Esophagus muscularis mucosa (tissue), 4 donors: Measurements from ENCODE around the gene CHST9. TPM values are rescaled to one million over a fixed set of nuclear protein-coding genes. Genes with fewer than 3 reads are reported as not detected.

Experiments
- DNase-seq: peaks from one replicate; pipeline ENCODE4 v3.0.0-alpha.2; 2017; ENCODE audit errors: extremely low spot score
- H3K27ac ChIP-seq, 4 donors: fragments of 200-600 bp; sonication (generic); replicated peaks in 1 of 4; 1 replicate in 3 of 4; 2 replicates in 1 of 4; pipeline ENCODE4 v1.5.1; 2016 to 2019; ENCODE audit warnings: mild to moderate bottlenecking in 1 of 4
- H3K27me3 ChIP-seq, 4 donors: fragments of 200-600 bp; sonication (generic); one replicate each; pipeline versions ENCODE4 v1.5.1 to v1.6.0; 2016 to 2019
- H3K36me3 ChIP-seq, 4 donors: fragments of 200-600 bp; sonication (generic); one replicate each; pipeline ENCODE4 v1.5.1; 2016 to 2019
- H3K4me1 ChIP-seq, 4 donors: fragments of 200-600 bp; sonication (generic); one replicate each; pipeline ENCODE4 v1.5.1; 2016 to 2019
- H3K4me3 ChIP-seq, 4 donors: fragments of 200-600 bp; sonication (generic); 1 replicate in 2 of 4; 2 replicates in 2 of 4; pipeline ENCODE4 v1.5.1; 2016 to 2019; ENCODE audit warnings: mild to moderate bottlenecking in 4 of 4, moderate library complexity in 1 of 4
- H3K9me3 ChIP-seq, 4 donors: fragments of 200-600 bp; sonication (generic); 1 replicate in 3 of 4; 2 replicates in 1 of 4; pipeline ENCODE4 v1.5.1; 2016 to 2019
- CTCF ChIP-seq, 3 experiments: fragments of 200-600 bp in 2 of 3; fragments of 450-650 bp in 1 of 3; sonication (generic) in 2 of 3; IDR thresholded peaks; one replicate each; pipeline ENCODE4 v1.5.1; 2017 to 2019; ENCODE audit warnings: antibody characterized with exemption in 3 of 3, mild to moderate bottlenecking in 2 of 3, moderate library complexity in 1 of 3
- EP300 ChIP-seq: sonication (generic); formaldehyde crosslinking; IDR thresholded peaks from one replicate; pipeline ENCODE4 v1.6.1; 2017; ENCODE audit warnings: antibody characterized with exemption
- POLR2A ChIP-seq: fragments of 450-650 bp; IDR thresholded peaks from one replicate; pipeline ENCODE4 v1.6.1; 2017; ENCODE audit warnings: antibody characterized with exemption, moderate library complexity, mild to moderate bottlenecking, low read depth
- POLR2AphosphoS5 ChIP-seq, 2 donors: sonication (generic); formaldehyde crosslinking; IDR thresholded peaks; one replicate each; pipeline ENCODE4 v1.6.1; 2017; ENCODE audit warnings: antibody characterized with exemption in 2 of 2
- WGBS: methylation state at CpG from one replicate; pipeline ENCODE4 v1.1.5; 2018; 5-methylcytosine and 5-hydroxymethylcytosine counted together
- intact Hi-C: fragments of 100-400 bp; cut with DNase I; formaldehyde crosslinking; loops from one replicate; pipeline ENCODE4 v1.15.1; 2023
- total RNA-seq, 4 donors: library from RNA; depleted of rRNA; stranded (reverse); fragments of >200 nt; gene quantifications; one replicate each; pipeline versions ENCODE4 v1.1.0 to v1.2.1, GENCODE V29; 2016

CHST9 gene
- total RNA-seq, 4 donors from 2014 or later: 0.42 to 2.4 (median 1.4) TPM

- Histone ChIP-seq H3K4me3 (no peak overlapping the region), H3K36me3 (no peaks in the 10 kb centered on the region), H3K9me3 (peaks cover 0 to 5% (median 0%) of the 10 kb centered on the region in 4 donors), H3K27ac (no peak overlapping the region), H3K27me3 (no peaks in the 10 kb centered on the region), H3K4me1 (peaks cover 0 to 8% (median 7%) of the 10 kb centered on the region in 4 donors)
- TF ChIP-seq POLR2AphosphoS5 (IDR thresholded peaks at IDR 0.05): no peak
- TF ChIP-seq EP300: no peak
- TF ChIP-seq CTCF (IDR thresholded peaks at IDR 0.05): no peak
- no peak for TF ChIP-seq POLR2A
- 45% methylated on average over 2 of the region's 2 CpGs for WGBS
- intact Hi-C loops: no loop called here
- no peak for DNase-seq
These were observed 265.9 kb downstream of the CHST9 start for GRCh38 chr18:26919201-26919600.

GRCh38 chr18:26911840-26912239 lies 273.3 kb downstream of the CHST9 start:
- WGBS: 64% methylated on average over 4 of the region's 4 CpGs
- TF ChIP-seq CTCF (IDR thresholded peaks at IDR 0.05) (no peak), POLR2A (no peak), POLR2AphosphoS5 (IDR thresholded peaks at IDR 0.05) (no peak), EP300 (no peak)
- Histone ChIP-seq H3K36me3 (no peaks in the 10 kb centered on the region), H3K4me1 (peaks cover 4 to 11% (median 9%) of the 10 kb centered on the region in 4 donors), H3K27me3 (no peaks in the 10 kb centered on the region), H3K27ac (no peak overlapping the region), H3K9me3 (no peaks in the 10 kb centered on the region), H3K4me3 (no peak overlapping the region)
- intact Hi-C loops: no loop called here
- no peak for DNase-seq

DNA sequence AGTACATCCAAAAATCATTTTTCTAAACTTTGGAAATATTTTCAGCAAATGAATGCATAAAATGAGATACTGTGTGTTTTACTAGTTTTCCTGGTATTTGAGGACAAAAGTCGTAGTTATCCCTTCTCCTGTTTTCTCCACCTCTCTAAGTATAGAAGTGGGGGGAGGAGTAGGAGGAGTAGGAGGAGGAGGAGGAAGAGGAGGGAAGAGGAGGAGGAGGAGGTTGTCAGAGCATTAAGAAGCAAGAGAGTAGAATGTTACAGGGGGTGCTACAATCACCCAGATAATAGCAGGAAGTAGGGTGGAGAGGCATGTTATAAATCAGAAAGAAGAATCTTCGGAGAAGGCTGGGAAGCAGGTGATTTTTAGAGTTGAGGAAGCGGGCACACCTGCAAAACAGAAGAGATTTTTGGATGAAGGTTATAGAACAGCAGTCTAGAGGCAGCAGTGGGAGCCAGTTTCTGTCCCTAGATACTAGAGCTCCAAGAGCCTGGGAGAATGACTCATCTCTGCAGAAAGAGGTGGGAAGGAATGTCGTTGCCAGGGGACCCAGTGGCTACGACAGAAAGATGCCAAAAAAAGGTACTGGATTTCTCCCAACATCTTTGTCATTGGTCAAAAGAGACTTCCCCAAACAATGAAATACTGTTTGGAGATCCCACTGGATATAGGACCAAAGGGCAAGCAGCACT lies 275.4 kb downstream of the CHST9 start:
- Histone ChIP-seq H3K27me3 (no peaks in the 10 kb centered on the region), H3K27ac (no peak overlapping the region), H3K4me3 (no peak overlapping the region), H3K36me3 (no peaks in the 10 kb centered on the region), H3K9me3 (no peaks in the 10 kb centered on the region), H3K4me1 (peaks cover 4 to 11% (median 9%) of the 10 kb centered on the region in 4 donors)
- TF ChIP-seq POLR2AphosphoS5 (IDR thresholded peaks at IDR 0.05) (no peak), EP300 (no peak), CTCF (IDR thresholded peaks at IDR 0.05) (no peak), POLR2A (no peak)
- 41% methylated on average over 5 of the region's 5 CpGs for WGBS
- intact Hi-C loops: no loop called here
- no peak for DNase-seq

DNA sequence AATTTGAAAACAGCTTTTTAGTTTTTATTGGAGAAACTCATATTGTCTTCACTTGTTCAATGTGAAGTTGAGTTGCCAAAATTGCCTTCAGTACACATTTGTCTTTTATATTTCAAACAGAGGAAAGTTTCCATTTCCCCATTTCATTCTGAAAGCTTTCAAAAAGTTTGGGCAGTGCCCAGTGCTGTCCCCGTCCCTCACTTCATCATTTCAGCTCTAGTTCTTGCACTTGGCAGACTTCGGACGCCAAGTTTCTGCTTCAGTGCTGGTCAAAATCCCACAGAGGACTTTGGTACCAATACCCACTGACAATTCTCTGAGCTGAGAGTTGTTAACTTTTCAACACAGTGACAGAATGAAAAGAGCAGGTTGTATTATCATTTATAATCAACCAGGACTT lies 276.2 kb downstream of the CHST9 start:
- 44% methylated on average over 3 of the region's 3 CpGs for WGBS
- H3K27me3 ChIP-seq: no peaks in the 10 kb centered on the region
- TF ChIP-seq CTCF (IDR thresholded peaks at IDR 0.05): no peak
- TF ChIP-seq EP300: no peak
- no peak for TF ChIP-seq POLR2A
- no peak for TF ChIP-seq POLR2AphosphoS5 (IDR thresholded peaks at IDR 0.05)
- no peak overlapping the region for H3K27ac ChIP-seq
- no peaks in the 10 kb centered on the region for H3K9me3 ChIP-seq
- peaks cover 4 to 11% (median 9%) of the 10 kb centered on the region in 4 donors for H3K4me1 ChIP-seq
- intact Hi-C loops: no loop called here
- DNase-seq: no peak
- H3K36me3 ChIP-seq: no peaks in the 10 kb centered on the region
- H3K4me3 ChIP-seq: no peak overlapping the region

DNA sequence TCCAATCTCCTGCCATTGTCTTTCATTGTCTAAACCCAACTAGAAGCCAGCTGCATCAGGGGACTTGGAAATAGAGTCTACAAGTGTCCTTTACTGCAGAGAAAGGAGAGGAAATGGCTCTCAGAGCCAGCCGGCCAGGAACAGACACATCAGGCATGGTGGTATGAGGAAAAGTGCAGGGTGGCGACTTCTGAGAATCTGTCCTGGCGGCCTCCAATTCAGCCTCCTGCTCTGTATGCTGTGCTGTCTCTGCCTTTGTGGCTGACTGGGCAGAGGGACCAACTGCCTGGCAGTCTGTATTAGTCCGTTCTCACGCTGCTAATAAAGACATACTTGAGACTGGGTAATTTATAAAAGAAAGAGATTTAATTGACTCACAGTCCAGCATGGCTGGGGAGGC lies 282.8 kb downstream of the CHST9 start:
- DNase-seq: no peak
- Histone ChIP-seq H3K4me3 (no peak overlapping the region), H3K27ac (no peak overlapping the region), H3K36me3 (no peaks in the 10 kb centered on the region), H3K27me3 (no peaks in the 10 kb centered on the region), H3K4me1 (no peaks in the 10 kb centered on the region), H3K9me3 (no peaks in the 10 kb centered on the region)
- no peak for TF ChIP-seq POLR2AphosphoS5 (IDR thresholded peaks at IDR 0.05)
- TF ChIP-seq POLR2A: no peak
- no peak for TF ChIP-seq EP300
- TF ChIP-seq CTCF (IDR thresholded peaks at IDR 0.05): no peak
- intact Hi-C loops: no loop called here
- 100% methylated on average over 5 of the region's 5 CpGs for WGBS
